NCI-H1436 treated with DMSO at 0.1 percent for 48 hours (cell line): ENCODE data around the gene DOCK6.

Experiments used
- DNase-seq: peaks from one replicate; lab custom pipeline; 2025; lab: John Stamatoyannopoulos, UW

DOCK6 gene

DNA sequence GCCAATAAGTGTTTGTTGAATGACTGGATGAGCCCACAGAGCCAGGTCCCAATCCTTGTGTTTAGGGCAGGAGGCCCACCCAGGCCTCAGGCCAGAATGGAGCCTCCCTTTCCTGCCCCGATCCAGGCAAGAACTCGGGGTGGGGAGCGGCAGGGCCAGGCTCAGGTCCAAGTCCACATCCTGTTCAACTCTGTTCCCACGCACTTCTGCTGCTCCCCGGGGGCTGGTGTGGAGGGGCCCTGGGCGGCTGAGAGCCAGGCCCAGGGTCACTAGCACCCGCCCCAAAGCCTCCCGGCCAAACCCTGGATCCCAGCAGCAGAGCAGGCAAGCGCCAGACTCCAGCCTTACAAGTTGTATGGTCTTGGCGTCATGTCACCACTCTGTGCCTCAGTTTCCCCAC, 14.9 kb downstream of the DOCK6 start:
- DNase-seq: no peak

DNA sequence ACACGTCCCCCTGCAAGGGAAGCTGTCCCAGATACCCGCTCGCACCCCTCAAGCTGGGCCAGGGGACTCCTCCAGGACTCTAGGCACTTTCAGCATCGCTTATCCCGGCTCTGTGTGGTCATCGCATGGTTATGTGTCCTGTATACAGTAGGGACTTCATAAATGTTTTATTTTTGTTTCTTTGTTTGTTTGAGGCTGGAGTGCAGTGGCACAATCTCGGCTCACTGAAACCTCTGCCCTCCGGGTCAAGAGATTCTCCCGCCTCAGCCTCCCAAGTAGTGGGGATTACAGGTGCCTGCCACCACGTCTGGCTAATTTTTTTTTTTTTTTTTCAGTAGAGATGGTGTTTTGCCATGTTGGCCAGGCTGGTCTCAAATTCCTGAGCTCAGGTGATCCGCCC, 15.4 kb downstream of the DOCK6 start:
- no peak for DNase-seq

DNA sequence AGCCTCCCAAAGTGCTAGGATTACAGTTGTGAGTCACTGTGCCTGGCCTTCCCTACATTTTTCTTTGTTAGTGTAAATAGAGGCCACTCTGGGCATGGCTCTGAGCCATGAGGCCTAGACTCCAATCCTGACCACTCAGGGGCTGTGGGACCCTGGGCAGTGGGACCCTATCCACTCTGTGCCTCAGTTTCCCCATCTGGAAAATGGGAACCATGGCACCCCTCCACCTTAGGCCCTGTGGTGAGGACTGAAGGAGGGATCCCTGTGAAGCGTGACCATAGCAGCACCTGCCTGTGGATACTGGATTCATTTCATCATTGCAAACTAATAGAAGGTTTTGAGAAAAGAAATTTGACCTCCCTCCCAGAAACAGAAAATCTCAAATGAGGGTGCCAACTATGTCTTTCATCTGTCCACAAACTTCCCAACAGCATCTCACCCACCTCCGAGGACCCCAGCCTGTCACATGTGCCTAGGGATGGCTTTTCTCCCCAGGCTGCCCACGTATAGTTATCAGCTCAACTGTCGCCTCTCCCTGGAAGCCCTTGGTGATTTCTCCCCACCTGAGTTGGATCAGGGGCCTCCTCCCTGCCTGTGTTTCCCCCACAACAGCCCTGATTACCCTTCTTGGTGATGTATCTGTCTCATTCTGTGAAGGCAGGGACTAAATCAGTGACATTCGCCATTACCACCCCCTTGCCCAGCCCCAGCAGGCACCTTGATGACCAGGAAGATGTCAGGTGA, 17.3 kb downstream of the DOCK6 start:
- no peak for DNase-seq

DNA sequence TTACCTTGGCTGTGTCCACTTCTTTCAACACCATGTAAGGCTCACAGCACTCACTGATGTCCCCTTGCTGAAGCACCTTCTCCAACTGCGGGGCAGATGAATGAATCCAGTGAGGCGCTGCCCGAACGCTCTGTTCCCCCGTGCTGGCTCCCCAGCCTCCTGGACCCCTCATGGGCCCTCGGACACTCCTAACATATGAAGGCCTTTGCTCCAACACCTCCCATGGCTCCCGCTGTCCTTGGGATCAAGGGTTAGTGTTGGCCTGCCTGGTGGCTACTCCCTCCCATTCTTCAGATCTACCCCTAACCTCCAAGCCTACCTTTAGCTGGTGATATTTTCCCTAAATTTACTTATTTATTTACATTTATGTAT, 18.5 kb downstream of the DOCK6 start:
- DNase-seq: no peak

DNA sequence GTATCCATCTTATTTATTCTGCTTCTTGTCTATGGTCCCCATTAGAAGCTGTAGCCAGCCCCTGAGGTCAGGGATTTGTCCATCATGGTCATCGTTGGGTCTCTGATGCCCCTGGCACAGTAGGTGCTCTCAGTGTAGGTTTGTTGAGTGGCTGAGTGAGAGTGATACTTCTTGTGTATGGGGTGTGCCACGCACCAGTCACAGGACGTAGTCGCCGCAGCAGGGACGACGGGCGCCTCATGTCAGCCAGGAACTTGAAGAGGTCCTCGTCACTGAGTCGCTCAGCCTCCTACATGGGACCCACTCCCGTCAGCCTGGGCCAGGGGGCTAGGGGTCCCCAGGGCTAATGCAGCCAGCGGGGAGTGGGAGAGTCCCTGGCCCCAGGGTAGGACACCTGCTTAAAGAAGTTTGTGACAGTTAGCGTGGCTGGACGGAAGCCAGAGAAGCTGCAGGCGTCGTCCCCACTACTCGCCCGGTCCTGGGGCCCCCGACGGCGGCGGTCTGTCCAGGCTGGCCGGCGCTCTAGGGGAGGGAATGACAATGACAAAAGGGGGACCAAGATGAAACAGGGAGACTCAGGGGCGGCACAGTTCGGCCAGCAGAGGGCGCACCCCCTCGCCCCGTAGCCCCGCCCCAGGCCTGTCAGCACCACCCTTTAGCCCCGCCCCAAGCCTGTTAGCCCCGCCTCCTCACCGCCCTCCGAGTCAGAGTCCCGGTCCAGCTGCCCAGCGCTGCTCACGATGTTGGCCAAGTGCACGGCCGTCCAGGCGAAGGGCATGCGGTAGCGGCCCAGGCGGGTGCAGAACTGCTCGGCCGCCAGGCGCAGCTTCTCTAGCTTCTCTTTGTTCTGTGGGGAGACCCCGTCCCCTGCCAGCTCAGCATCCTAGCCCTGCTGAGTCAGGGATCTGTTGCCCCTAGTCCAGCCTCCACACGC, 19.2 kb downstream of the DOCK6 start:
- DNase-seq: no peak

DNA sequence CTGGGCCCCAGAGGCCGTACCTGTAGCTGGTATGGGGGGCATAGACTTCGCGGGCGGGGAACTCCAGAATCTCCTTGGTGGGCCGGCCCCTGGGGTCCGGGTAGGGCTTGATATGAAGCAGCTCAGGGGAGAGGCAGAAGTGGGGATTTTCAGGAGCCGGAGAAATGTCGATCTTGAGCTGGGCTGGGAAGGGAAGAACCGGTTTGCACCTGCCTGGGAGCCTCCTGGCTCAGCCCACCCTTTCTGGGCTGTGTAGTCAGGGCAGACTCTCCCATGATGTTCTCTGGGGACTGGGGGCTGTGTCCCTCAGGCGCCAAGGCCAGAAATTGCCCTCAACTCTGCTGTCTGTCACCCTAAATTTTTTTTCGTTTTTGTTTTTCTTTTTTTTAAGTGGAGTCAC, 20.3 kb downstream of the DOCK6 start:
- no peak for DNase-seq

DNA sequence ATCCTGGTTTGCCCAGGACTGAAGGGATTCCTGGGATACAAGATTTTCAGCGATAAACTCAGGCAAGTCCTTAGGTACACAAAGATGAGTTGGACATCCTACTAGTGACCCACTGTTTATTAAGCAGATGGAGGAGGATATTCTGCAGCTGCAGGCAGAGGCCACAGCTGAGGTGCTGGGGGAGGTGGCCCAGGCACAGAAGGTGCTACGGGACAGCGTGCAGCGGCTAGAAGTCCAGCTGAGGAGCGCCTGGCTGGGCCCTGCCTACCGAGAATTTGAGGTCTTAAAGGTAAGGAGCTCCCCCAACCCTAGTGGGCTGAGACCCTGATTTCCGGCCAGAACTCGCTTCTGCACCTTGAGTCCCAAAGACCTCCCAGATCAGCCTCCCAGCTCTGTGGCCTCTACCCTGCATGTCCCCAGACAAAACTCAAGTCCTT, 22.3 kb downstream of the DOCK6 start:
- DNase-seq: no peak

DNA sequence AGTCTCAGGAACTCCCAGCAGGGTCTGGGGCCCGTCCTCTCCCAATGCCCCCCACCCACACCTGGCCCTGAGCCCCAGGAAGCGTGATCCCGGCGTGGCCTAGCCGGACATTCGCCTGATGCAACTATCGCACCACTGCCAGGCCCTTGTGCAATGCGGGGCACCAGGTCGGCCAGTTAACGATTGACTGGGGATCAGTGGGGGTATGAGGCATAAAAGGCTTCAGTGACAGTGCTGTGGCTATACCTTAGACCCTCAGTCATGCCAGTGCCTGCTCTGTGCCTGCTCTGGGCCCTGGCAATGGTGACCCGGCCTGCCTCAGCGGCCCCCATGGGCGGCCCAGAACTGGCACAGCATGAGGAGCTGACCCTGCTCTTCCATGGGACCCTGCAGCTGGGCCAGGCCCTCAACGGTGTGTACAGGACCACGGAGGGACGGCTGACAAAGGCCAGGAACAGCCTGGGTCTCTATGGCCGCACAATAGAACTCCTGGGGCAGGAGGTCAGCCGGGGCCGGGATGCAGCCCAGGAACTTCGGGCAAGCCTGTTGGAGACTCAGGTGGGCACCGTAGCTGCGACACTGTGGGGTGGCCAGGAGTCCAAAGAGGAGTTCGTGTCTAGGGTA, 22.8 kb downstream of the DOCK6 start, which contains the start of gene ANGPTL8:
Gene ANGPTL8, plus strand, starts transcription at position 243 of the 624 bp plus-strand sequence. Its CDS starts 19 bp downstream, at position 262.
- DNase-seq: no peak

DNA sequence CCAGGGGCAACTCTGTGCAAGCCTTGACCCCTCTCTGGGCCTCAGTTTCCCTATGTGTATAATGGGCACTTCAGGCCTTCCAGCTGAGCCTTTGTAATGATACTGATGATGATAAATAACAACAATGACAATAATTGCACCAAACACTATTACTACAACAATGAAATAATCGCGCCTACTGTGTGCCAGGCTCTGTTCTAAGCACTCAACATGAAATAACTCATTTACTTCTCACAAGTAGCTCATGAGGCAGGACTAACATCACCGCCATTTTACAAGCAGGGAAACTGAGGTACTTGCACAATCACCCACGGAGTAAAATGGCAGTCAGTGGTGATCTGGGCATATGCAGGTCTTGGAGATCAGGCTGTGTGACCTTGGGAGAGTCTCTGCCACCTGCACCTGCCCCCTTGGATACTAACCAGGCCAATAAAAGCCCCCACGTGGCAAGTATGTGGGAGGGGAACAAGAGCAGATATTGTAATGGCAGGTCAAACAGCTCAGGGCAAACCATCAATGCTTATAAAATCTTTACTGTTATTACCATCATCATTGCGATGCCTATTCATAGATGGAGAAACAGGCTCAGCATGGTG, 23.4 kb downstream of the DOCK6 start:
- DNase-seq: no peak

DNA sequence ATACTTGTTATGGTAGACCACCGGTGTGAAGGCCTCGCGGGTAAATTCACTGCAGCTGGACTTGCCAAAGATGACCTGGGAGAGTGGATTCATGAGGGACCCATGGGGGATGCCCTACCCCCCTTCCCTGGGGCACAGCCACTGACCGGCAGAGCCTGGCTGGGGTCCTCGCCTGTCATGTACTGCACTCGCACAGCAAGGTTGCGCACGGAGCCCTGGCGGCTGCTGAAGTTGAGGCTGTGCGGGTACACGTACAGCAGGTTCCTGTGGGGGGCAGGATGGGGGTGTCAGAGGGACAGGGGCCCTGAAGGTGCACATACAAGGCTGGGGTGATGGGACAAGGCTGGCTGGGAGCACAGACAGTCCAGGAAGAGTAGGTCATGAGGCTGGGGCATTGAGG, 24.3 kb downstream of the DOCK6 start:
- no peak for DNase-seq

DNA sequence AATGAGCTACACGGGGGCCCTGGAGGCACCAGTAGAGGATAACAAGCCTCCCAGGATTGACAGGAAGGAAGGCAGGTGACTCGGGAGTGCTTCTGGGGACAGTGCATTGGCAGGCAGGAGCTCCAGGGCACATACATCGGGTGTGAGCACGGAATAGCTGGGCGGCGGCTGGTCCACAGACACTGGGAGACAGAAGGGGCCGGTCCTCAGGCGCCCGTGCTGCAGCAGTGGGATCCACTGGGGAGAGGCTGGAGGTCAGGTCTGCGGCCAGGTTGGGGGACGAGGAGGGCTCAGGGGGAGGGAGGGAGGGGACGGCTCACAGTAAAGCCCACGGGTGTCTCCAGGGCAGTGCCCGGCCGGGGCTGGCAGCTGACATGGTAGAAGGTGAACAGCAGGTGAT, 25.0 kb downstream of the DOCK6 start:
- no peak for DNase-seq

DNA sequence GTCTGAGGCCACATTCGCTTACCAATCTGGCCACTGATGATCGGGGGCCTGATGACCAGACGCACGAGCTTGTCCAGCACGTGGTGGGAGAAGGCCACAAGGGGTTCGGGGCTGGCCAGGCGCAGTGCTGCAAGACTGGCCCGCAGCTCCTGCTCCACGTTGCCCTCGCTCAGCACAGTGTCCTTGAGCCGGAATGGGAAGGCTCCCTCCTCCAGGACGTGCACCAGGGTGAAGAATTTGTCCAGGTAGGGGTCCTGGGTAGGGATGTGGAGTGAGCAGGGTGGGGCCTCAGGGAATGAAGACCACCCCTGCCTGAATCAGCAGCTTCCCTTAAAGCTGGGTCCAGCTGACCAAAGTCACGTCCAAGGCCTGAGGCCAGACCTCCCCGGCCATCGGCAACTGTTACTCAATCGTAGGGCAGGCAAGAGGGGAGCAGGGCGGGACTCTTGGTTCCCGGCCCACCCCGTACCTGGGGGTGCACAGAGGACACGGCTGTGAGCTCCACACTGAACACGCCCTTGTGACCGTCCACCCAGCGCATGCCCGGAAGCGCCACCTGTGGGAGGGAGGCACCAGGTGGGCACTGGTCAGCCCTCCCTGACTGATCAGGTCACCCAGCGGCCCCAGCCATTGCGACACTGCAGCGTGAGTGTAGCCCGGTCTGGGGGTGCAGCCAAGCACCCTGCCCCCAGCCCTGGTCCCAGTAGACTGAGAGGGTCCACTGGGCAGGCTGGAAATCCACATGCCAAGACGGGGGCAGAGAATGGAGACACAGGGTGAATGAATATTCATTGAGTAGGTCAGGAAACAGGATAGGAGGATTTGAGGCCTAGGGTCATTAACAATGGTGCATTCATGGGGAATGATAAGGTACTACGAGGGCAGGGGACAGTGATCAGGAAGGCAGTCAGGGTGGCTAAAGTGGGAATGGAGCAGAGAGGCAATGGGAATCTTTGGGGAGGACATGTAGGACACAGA, 25.7 kb downstream of the DOCK6 start:
- no peak for DNase-seq

DNA sequence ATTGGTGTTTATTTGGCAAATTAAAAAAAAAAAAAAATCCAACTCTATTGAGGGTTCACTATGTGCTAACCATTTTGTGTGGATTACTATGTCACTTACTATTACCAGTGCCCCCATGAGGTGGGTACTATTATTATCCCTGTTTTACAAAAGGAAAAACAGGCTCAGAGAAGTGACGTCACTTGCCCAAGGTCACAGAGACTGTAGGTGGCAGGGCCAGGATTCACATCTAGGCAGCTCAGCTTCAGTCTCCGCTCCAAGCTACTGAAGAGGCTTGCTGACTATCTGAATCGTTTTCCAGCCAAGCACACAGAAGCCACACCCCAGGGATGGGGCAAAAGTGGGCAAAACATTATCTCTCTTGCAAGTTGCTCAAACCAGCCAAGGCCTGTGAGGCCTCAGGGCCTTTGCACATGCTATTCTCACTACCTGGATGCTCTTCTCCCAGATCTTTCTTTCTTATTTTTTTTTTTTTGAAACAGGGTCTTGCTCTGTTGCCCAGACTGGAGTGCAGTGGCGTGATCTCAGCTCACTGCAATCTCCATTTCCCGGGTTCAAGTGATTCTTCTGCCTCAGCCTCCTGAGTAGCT, 27.7 kb downstream of the DOCK6 start:
- no peak for DNase-seq

DNA sequence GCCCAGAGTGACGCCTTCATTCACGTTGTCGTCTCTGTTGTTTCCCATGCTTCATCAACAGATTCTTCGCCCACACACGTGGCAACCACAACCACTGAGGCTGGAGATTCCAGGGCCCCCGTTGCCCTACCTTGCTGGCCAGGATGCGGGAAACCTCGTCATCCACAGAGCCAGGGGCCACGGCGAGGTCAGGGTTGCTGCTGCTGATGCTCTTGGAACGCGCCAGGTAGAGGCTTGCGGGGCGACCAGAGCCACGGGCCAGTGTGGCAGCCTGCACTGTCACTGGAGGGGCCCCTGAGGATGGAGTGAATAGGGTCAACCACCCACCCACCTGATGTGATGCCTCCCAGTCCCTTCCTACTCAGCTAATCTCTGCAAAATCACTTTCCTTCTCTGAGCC, 29.3 kb downstream of the DOCK6 start:
- DNase-seq: no peak

DNA sequence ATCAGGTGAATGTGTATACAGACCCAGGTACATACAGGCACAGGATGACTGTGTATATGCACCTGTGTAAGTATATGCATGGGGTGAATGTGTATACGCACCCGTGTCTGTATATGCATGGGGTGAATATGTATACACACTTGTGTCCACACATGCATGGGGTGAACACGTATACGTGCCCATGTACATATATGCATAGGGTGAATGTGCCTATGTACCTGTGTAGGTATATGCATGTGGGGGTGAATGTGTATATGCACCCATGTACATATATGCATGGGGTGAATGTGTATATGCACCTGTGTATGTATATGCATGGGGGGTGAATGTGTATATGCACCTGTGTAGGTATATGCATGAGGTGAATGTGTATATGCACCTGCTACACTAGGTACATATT, 29.8 kb downstream of the DOCK6 start:
- DNase-seq: no peak

DNA sequence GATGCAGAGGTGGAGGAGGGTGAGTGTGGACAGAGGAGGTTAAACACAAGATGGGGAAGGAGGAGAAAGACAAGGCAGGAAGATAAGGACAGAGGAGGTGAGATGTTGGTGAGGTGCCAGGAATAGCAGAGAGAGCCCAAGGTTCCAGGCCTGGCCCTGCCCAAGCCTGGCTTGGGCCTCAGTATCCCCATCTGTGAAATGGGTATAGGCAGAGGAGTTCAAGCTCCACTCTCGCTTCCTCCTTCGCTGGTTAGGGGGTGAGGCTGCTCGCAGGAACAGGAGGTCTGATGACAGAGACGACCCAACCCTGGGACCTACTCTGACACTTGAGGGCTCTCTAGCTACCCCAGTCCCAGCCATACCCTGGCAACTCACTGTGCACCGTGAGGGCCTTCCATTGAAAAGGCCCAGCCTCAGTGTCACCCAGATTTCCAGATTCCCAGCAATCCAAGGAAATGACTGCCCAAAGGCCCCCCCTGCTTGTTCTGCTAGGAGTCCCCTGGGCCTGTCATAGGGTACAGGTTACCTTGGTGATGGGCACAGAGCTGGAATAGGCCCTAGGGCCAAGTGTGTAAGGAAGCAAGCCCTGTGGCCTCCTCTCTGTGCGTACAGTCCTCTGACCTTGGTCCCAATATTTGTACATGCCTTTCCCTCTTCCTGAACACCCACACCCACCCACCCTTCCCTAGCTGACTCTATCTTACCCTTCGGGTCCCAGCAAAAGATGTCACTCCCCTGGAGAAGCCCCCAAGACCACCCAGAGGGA, 31.5 kb downstream of the DOCK6 start:
- DNase-seq: no peak

DNA sequence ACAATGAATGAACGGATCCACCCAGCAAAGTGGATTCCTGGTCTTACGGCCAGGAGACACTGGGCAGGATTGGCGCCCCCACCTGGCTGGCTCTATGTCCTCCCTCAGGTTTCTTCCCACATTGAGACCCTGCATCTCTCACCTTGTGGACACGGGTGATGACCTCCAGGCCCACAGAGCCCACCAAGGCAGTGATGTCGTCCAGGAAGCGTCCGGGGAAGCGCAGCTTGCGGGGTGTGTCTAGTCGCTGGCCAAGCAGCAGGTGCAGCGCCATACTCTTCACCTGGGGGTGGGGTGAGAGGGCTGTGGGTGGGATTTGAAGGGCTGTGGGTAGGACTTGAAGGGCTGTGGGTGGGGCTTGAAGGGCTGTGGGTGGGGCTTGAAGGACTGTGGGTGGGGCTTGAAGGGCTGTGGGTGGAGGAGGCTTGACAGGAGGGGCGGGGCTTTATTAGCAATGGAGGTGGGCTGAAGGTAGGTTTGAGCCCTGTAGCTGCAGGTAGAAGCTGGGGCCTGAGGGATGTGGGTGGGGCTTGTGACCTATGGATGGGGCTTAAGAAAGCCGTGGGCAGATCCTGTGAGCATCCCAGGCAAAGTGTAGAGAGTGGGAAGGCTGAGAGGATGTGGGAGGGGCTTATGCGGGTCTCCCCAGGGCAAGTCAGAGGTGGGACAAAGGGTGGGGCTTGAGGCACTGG, 35.0 kb downstream of the DOCK6 start:
- no peak for DNase-seq

DNA sequence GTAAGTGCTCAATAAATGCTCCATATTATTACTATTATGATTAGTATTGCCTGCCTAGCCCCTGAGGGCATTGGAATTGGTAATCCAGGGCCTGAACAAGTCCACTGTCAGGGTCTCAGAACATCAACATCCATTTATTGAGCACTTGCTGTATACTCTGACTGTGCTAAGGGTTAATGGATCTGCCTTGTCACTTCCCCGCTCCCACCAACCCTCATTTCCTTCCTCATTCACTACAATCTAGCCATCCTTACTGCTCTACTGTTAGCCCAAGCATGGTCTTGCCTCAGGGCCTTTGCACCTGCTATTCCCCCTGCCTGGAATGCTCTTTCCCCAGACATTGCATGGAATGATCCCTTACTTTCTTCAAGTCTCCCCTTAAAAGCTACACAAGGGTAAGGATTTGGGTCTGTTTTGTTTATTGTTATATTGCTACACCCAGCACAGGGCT, 35.6 kb downstream of the DOCK6 start:
- DNase-seq: no peak

DNA sequence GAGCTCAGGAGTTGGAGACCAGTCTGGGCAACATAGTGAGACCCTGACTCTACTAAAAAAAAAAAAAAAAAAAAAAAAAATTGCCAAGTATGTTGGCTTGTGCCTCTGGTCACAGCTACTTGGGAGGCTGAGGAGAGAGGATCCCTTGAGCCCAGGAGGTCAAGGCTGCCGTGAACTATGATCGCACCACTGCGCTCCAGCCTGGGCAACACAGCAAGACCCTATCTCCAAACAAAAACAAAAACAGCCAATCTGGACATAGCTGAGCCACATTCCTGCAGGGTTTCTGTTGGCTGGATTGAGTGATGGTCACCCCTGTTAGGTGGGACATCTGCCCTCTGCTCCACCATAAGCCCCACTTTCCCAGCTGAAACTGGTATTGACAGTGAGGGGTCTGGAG, 36.5 kb downstream of the DOCK6 start:
- DNase-seq: no peak
